ENCODE measurements around the gene ATP8A2.

DNA sequence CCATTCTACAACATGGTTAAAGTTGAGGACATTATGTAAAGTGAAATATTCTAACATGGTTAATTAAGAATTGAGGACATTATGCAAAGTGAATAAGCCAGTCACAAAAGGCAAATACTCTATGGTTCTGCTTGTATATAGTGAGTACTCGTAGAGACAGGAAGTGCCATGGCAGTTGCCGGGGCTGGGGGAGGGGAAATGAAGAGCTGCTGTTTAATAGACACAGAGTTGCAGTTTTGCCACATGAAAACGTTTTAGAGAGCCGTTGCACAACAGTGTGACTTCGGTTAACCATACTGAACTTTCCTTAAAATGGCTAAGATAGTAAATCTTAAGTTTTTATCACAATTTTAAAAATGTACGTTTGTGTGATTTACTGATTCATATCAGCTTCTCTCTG is 503.1 kb downstream of the ATP8A2 start:
- TF ChIP-seq, protein P1, sequence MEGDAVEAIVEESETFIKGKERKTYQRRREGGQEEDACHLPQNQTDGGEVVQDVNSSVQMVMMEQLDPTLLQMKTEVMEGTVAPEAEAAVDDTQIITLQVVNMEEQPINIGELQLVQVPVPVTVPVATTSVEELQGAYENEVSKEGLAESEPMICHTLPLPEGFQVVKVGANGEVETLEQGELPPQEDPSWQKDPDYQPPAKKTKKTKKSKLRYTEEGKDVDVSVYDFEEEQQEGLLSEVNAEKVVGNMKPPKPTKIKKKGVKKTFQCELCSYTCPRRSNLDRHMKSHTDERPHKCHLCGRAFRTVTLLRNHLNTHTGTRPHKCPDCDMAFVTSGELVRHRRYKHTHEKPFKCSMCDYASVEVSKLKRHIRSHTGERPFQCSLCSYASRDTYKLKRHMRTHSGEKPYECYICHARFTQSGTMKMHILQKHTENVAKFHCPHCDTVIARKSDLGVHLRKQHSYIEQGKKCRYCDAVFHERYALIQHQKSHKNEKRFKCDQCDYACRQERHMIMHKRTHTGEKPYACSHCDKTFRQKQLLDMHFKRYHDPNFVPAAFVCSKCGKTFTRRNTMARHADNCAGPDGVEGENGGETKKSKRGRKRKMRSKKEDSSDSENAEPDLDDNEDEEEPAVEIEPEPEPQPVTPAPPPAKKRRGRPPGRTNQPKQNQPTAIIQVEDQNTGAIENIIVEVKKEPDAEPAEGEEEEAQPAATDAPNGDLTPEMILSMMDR (IDR thresholded peaks at IDR 0.05): no peak
- no peak for TF ChIP-seq POLR2A (IDR thresholded peaks at IDR 0.05)
